Measurements from ENCODE around the gene NOTO. TPM values are rescaled to one million over a fixed set of nuclear protein-coding genes. Genes with fewer than 3 reads are reported as not detected.
"Not testable (repeated sequence)": the region's sequence is repeated elsewhere in the genome, so short reads cannot be mapped to it uniquely, and the experiment has no call there.

Gene NOTO
- total RNA-seq, 1 experiment from 2014 or later = 0.66 TPM

- H4K5ac ChIP-seq (ENCODE audit: insufficient read length, low read depth, low read length); H3K27me3 ChIP-seq (ENCODE audit: insufficient read depth, low read length); H2AK5ac ChIP-seq (ENCODE audit: insufficient read length, low read length); H3K9ac ChIP-seq (ENCODE audit: extremely low read depth, insufficient read length, low read length); H3K9me3 ChIP-seq (ENCODE audit: control insufficient read depth, low read depth, low read length); H2BK20ac ChIP-seq (ENCODE audit: low read depth, low read length, poor library complexity, severe bottlenecking); H4K20me1 ChIP-seq (ENCODE audit: control insufficient read depth, insufficient read depth, insufficient read length); H2AFZ ChIP-seq (ENCODE audit: low read length); H3T11ph ChIP-seq (ENCODE audit: low read length); H2BK5ac ChIP-seq (ENCODE audit: insufficient read length, low read length); H3K4me3 Mint-ChIP-seq; H4K8ac ChIP-seq (replicated peaks; ENCODE audit: insufficient read length, low read depth, low read length); H3K4me1 ChIP-seq (ENCODE audit: insufficient read depth, low read length); H4K91ac ChIP-seq (ENCODE audit: insufficient read length, low read depth, low read length); H3K27ac Mint-ChIP-seq; H3K79me2 ChIP-seq (ENCODE audit: insufficient read depth, low read length); H3K27me3 Mint-ChIP-seq (ENCODE audit: low read depth); DNase-seq; H3K9me3 Mint-ChIP-seq; H2BK15ac ChIP-seq (ENCODE audit: low read depth, low read length); H3K36me3 Mint-ChIP-seq (ENCODE audit: insufficient read depth in 1 of 3, low read depth in 3 of 3); H3K4ac ChIP-seq (ENCODE audit: low read depth, low read length); H3K23ac ChIP-seq (ENCODE audit: insufficient read length, low read depth, low read length); H2BK120ac ChIP-seq (ENCODE audit: low read depth, low read length, poor library complexity, severe bottlenecking); H3K79me1 ChIP-seq (ENCODE audit: insufficient read depth, low read depth, low read length, poor library complexity, severe bottlenecking); H3K4me2 ChIP-seq (ENCODE audit: insufficient read depth, insufficient read length, low read length); H3K4me1 Mint-ChIP-seq; H3K18ac ChIP-seq (ENCODE audit: insufficient read length, low read depth, low read length); H3K27ac ChIP-seq (ENCODE audit: insufficient read length, low read depth, low read length); H3K14ac ChIP-seq (ENCODE audit: insufficient read depth, low read length); H2BK12ac ChIP-seq (ENCODE audit: insufficient read length, low read depth, low read length); H3K23me2 ChIP-seq (ENCODE audit: insufficient read length, low read depth, low read length, poor library complexity, severe bottlenecking); H3K56ac ChIP-seq (ENCODE audit: insufficient read length, low read depth, low read length): not testable (repeated sequence)
- WGBS (ENCODE audit: extremely low coverage, insufficient read length, low lambda C conversion rate) = no CpG with 5 or more reads among the region's 8 CpGs
Observed at GRCh38 chr2:73166813-73167212, 35.6 kb upstream of the NOTO start.

- not testable (repeated sequence) for H3K56ac ChIP-seq (ENCODE audit: insufficient read length, low read depth, low read length); H2BK20ac ChIP-seq (ENCODE audit: low read depth, low read length, poor library complexity, severe bottlenecking); H3K4me1 Mint-ChIP-seq; H4K5ac ChIP-seq (ENCODE audit: insufficient read length, low read depth, low read length); H3K18ac ChIP-seq (ENCODE audit: insufficient read length, low read depth, low read length); H3K27ac Mint-ChIP-seq; H2BK5ac ChIP-seq (ENCODE audit: insufficient read length, low read length); H2BK15ac ChIP-seq (ENCODE audit: low read depth, low read length); H3K14ac ChIP-seq (ENCODE audit: insufficient read depth, low read length); H3K9ac ChIP-seq (ENCODE audit: extremely low read depth, insufficient read length, low read length); H3K4me3 Mint-ChIP-seq; H3K23me2 ChIP-seq (ENCODE audit: insufficient read length, low read depth, low read length, poor library complexity, severe bottlenecking); H3K9me3 ChIP-seq (ENCODE audit: control insufficient read depth, low read depth, low read length); H3K27me3 ChIP-seq (ENCODE audit: insufficient read depth, low read length); H3K23ac ChIP-seq (ENCODE audit: insufficient read length, low read depth, low read length); H3T11ph ChIP-seq (ENCODE audit: low read length); H3K36me3 Mint-ChIP-seq (ENCODE audit: insufficient read depth in 1 of 3, low read depth in 3 of 3); H4K20me1 ChIP-seq (ENCODE audit: control insufficient read depth, insufficient read depth, insufficient read length); H2AK5ac ChIP-seq (ENCODE audit: insufficient read length, low read length); H2BK120ac ChIP-seq (ENCODE audit: low read depth, low read length, poor library complexity, severe bottlenecking); H3K79me1 ChIP-seq (ENCODE audit: insufficient read depth, low read depth, low read length, poor library complexity, severe bottlenecking); H4K8ac ChIP-seq (replicated peaks; ENCODE audit: insufficient read length, low read depth, low read length); H3K27ac ChIP-seq (ENCODE audit: insufficient read length, low read depth, low read length); H3K9me3 Mint-ChIP-seq; H4K91ac ChIP-seq (ENCODE audit: insufficient read length, low read depth, low read length); H3K4ac ChIP-seq (ENCODE audit: low read depth, low read length); H3K79me2 ChIP-seq (ENCODE audit: insufficient read depth, low read length); H2BK12ac ChIP-seq (ENCODE audit: insufficient read length, low read depth, low read length); H3K4me1 ChIP-seq (ENCODE audit: insufficient read depth, low read length); H2AFZ ChIP-seq (ENCODE audit: low read length); H3K4me2 ChIP-seq (ENCODE audit: insufficient read depth, insufficient read length, low read length); DNase-seq
- peaks cover 19% of the 10 kb centered on the region for H3K27me3 Mint-ChIP-seq (ENCODE audit: low read depth)
Observed at GRCh38 chr2:73168348-73168747, 34.0 kb upstream of the NOTO start.

Data from H9 (cell line).